GM19468 (cell line): ENCODE data around the gene STARD5.

Source experiments
- ATAC-seq: cut with Tn5 transposase; IDR thresholded peaks from one replicate; pipeline ENCODE4 v1.9.1; 2021; ENCODE audit warnings: mild to moderate bottlenecking, moderate library complexity, moderate number of reproducible peaks; ENCODE audit not compliant: unreplicated experiment; ENCODE audit errors: extremely low read depth

The STARD5 gene

GRCh38 chr15:81264072-81264857 is 59.7 kb downstream of the STARD5 start:
- ATAC-seq: no peak

- ATAC-seq: no peak
These were observed 60.5 kb downstream of the STARD5 start for GRCh38 chr15:81263477-81263876.

- ATAC-seq: no peak
These were observed 62.6 kb downstream of the STARD5 start for GRCh38 chr15:81261172-81261811.

- no peak for ATAC-seq
These were observed 64.1 kb downstream of the STARD5 start for GRCh38 chr15:81259760-81260298.
